B cell (primary cell): ENCODE measurements around the gene SPTBN1. TPM values are rescaled to one million over a fixed set of nuclear protein-coding genes. Genes with fewer than 3 reads are reported as not detected.

Experiments
- ATAC-seq: fragments of 200-7000 bp; cut with Tn5 transposase; one replicate; pipeline ENCODE4 v1.10.0; 2021; ENCODE audit warnings: low read depth, mild to moderate bottlenecking, moderate number of reproducible peaks, moderate library complexity
- CTCF ChIA-PET: fragments of 350-600 bp; sonication (Branson Sonifier 250); formaldehyde crosslinking; loops from one replicate; lab custom pipeline; 2021; ENCODE audit warnings: antibody characterized with exemption, inconsistent platforms; lab: Charles Lee
- POLR2A ChIA-PET: fragments of 350-600 bp; sonication (Branson Sonifier 250); formaldehyde crosslinking; loops from one replicate; lab custom pipeline; 2021; ENCODE audit warnings: antibody characterized with exemption; lab: Charles Lee
- DNase-seq: peaks from one replicate; pipeline ENCODE4 v3.0.0; 2013
- H2AFZ ChIP-seq: 2 replicates; pipeline ENCODE4 v1.6.1; 2012; ENCODE audit warnings: mild to moderate bottlenecking, low read depth, low read length; ENCODE audit not compliant: insufficient read depth, poor library complexity, severe bottlenecking
- H3K27ac ChIP-seq, 2 donors: 1 replicate in 1 of 2; 2 replicates in 1 of 2; pipeline ENCODE4 v1.5.1; 2012 to 2013; ENCODE audit warnings: low read length in 2 of 2, mild to moderate bottlenecking in 2 of 2, moderate library complexity in 1 of 2
- H3K27me3 ChIP-seq, 4 experiments: fragments of 200-600 bp in 1 of 4; sonication (generic) in 1 of 4; replicated peaks in 1 of 4; 1 replicate in 2 of 4; 2 replicates in 2 of 4; pipeline versions ENCODE4 v1.6.1 to v1.7.0; 2013 to 2016; ENCODE audit warnings: low read length in 3 of 4, mild to moderate bottlenecking in 2 of 4, mixed read lengths in 1 of 4, moderate library complexity in 1 of 4; ENCODE audit not compliant: insufficient read depth in 4 of 4, control insufficient read depth in 3 of 4; ENCODE audit errors: control extremely low read depth in 1 of 4
- H3K36me3 ChIP-seq, 2 experiments: replicated peaks in 1 of 2; 1 replicate in 1 of 2; 2 replicates in 1 of 2; pipeline versions ENCODE4 v1.6.1 to v1.7.1; 2013; ENCODE audit warnings: low read length in 1 of 2; ENCODE audit not compliant: insufficient read depth in 2 of 2, control insufficient read depth in 1 of 2; ENCODE audit errors: control extremely low read depth in 1 of 2, extremely low read depth in 1 of 2
- H3K4me1 ChIP-seq, 2 donors: fragments of 200-600 bp in 1 of 2; sonication (generic) in 1 of 2; 1 replicate in 1 of 2; 2 replicates in 1 of 2; pipeline versions ENCODE4 v1.5.1 to v1.6.1; 2013 to 2017; ENCODE audit warnings: low read length in 2 of 2; ENCODE audit not compliant: control insufficient read depth in 2 of 2, insufficient read depth in 2 of 2
- H3K4me2 ChIP-seq: replicated peaks from 2 replicates; pipeline ENCODE3; 2012; ENCODE audit warnings: mild to moderate bottlenecking, low read depth, low read length; ENCODE audit not compliant: poor library complexity, severe bottlenecking
- H3K4me3 ChIP-seq, 5 experiments: fragments of 200-600 bp in 1 of 5; sonication (generic) in 1 of 5; 1 replicate in 3 of 5; 2 replicates in 2 of 5; pipeline versions ENCODE4 v1.5.1 to v1.7.0; 2011 to 2016; ENCODE audit warnings: low read length in 4 of 5, mild to moderate bottlenecking in 4 of 5, low read depth in 2 of 5, control low read depth in 1 of 5, moderate library complexity in 1 of 5; ENCODE audit not compliant: insufficient read depth in 1 of 5; ENCODE audit errors: control extremely low read depth in 1 of 5, extremely low read depth in 1 of 5
- H3K79me2 ChIP-seq: fragments of 200-600 bp; sonication (generic); one replicate; pipeline ENCODE4 v1.6.0; 2016; ENCODE audit warnings: low read length; ENCODE audit not compliant: control insufficient read depth, insufficient read depth
- H3K9ac ChIP-seq: fragments of 200-600 bp; sonication (generic); 2 replicates; pipeline ENCODE4 v1.6.1; 2017; ENCODE audit warnings: mild to moderate bottlenecking, low read length, moderate library complexity
- H3K9me3 ChIP-seq, 3 donors: one replicate each; pipeline versions ENCODE4 v1.6.1 to v1.7.1; 2013; ENCODE audit warnings: low read length in 2 of 3; ENCODE audit not compliant: control insufficient read depth in 2 of 3, insufficient read depth in 1 of 3; ENCODE audit errors: control extremely low read depth in 1 of 3
- H4K20me1 ChIP-seq: 2 replicates; pipeline ENCODE4 v1.6.0; 2012; ENCODE audit warnings: mild to moderate bottlenecking, low read length; ENCODE audit not compliant: insufficient read depth, control insufficient read depth, poor library complexity, severe bottlenecking
- H3K27ac Mint-ChIP-seq: one replicate; pipeline ENCODE4 v1.8.0; 2021; ENCODE audit warnings: mixed read lengths
- H3K27me3 Mint-ChIP-seq: one replicate; pipeline ENCODE4 v1.8.0; 2021; ENCODE audit warnings: mixed read lengths
- H3K4me1 Mint-ChIP-seq: one replicate; pipeline ENCODE4 v1.8.0; 2021; ENCODE audit warnings: mixed read lengths
- H3K4me3 Mint-ChIP-seq: one replicate; pipeline ENCODE4 v1.8.0; 2021; ENCODE audit warnings: mixed read lengths
- H3K9me3 Mint-ChIP-seq: one replicate; pipeline ENCODE4 v1.8.0; 2022; ENCODE audit warnings: mixed read lengths; ENCODE audit not compliant: insufficient read depth
- EZH2 ChIP-seq: IDR thresholded peaks from 2 replicates; pipeline ENCODE4 v1.6.1; 2012; ENCODE audit warnings: borderline replicate concordance, low read depth, mild to moderate bottlenecking, moderate library complexity, low read length; ENCODE audit not compliant: insufficient read depth, poor library complexity, severe bottlenecking
- WGBS: methylation state at CpG from one replicate; pipeline ENCODE4 v1.1.5; 2013; ENCODE audit warnings: missing lambda C conversion rate; ENCODE audit not compliant: insufficient coverage; 5-methylcytosine and 5-hydroxymethylcytosine counted together
- intact Hi-C: fragments of 100-400 bp; cut with micrococcal nuclease; formaldehyde crosslinking; loops from one replicate; pipeline ENCODE4 v1.10.0; 2022
- polyA plus RNA-seq: library from polyadenylated mRNA; depleted of rRNA; stranded (reverse); fragments of >200 nt; gene quantifications from 2 replicates; pipeline ENCODE4 v1.2.3, GENCODE V29; 2012
- total RNA-seq, 2 donors: library from RNA; stranded (reverse); fragments of 120-200 nt in 1 of 2; gene quantifications; 1 replicate in 1 of 2; 2 replicates in 1 of 2; pipeline versions ENCODE4 v1.2.3 to v1.2.4, GENCODE V29; 2013 to 2022
- TF ChIP-seq, protein P1 (sequence below): fragments of 200-600 bp; IDR thresholded peaks from one replicate; pipeline ENCODE4 v1.8.0; 2022; ENCODE audit warnings: antibody characterized with exemption, mild to moderate bottlenecking

SPTBN1 gene
- total and polyA plus RNA-seq, 2 donors (not counting 1 experiment from before 2014, with no cell fraction given) = 43.7 to 144 TPM

DNA sequence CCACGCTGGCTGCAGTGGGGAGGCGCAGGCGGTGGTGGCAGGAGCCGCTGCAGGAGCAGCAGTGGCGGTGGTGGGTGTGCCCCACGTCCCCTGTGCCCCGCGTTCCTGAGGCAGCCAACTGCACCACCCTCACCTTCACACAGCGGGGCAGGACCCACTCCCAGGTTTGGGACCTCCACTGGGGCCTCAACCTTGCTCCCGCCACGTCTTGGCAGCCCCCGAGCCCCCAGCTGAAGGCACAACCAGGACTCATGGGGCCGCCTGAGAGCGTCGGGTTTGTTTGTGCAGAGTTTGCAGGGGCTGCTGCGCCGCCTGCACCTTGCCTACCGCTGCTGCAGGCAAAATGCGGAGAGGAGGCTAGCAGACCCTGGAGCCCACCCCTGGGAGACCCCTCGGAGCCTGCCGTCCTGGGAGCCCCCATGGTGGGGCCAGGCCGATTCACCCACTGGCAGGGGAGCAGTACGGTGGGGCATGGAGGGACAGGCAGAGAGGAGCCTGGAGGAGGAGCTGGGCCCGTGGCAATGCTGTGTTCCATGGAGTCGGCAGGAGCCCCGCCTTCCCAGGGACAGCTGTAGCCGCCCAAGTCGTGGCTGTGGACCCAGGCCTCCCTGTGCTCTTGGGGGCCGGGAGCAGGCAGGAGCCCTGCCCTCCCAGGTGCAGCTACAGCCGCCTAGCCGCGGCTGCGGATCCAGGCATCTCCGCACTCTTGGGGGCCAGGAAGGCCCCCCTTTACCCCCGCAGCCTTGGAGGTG lies 252.6 kb downstream of the SPTBN1 start:
- peak; percentile 58 for ATAC-seq
- intact Hi-C loops = loop anchor here (1.0 to 10.0 kb wide), 2 partner anchors 130 to 774 kb away; no protein-coding TSS in a partner anchor
- Histone ChIP-seq H4K20me1 (no peaks in the 10 kb centered on the region), H2AFZ (peak overlapping the region; percentile 88), H3K4me1 (peaks cover 14 to 15% of the 10 kb centered on the region in 2 donors), H3K27ac (no peak overlapping the region), H3K36me3 (no peaks in the 10 kb centered on the region), H3K79me2 (no peaks in the 10 kb centered on the region), H3K9ac (peak overlapping the region; percentile 67), H3K27me3 (peaks cover 0 to 22% (median 12%) of the 10 kb centered on the region in 4 experiments), H3K4me2 (peak overlapping the region; percentile 91), H3K4me3 (peak overlapping the region in 4 of 5 experiments; percentile 42 to 65 (median 49)), H3K9me3 (peaks cover 0 to 13% (median 0%) of the 10 kb centered on the region in 3 donors)
- ChIA-PET POLR2A (interaction anchor here (0.6 to 1.0 kb wide), 2 partner anchors 14 to 29 kb away, joined by 3 read pairs; no protein-coding TSS in a partner anchor), CTCF (interaction anchor here (0.6 to 11.4 kb wide), 9 partner anchors 14 to 601 kb away, joined by 3 to 294 read pairs (median 11); no protein-coding TSS in a partner anchor)
- Mint-ChIP-seq H3K4me3 (peak overlapping the region; percentile 85), H3K27ac (no peak overlapping the region), H3K27me3 (peaks cover 12% of the 10 kb centered on the region), H3K4me1 (peaks cover 13% of the 10 kb centered on the region), H3K9me3 (no peaks in the 10 kb centered on the region)
- peak; percentile 48 for DNase-seq
- 11% methylated on average over 35 of the region's 35 CpGs for WGBS
- TF ChIP-seq, protein P1, sequence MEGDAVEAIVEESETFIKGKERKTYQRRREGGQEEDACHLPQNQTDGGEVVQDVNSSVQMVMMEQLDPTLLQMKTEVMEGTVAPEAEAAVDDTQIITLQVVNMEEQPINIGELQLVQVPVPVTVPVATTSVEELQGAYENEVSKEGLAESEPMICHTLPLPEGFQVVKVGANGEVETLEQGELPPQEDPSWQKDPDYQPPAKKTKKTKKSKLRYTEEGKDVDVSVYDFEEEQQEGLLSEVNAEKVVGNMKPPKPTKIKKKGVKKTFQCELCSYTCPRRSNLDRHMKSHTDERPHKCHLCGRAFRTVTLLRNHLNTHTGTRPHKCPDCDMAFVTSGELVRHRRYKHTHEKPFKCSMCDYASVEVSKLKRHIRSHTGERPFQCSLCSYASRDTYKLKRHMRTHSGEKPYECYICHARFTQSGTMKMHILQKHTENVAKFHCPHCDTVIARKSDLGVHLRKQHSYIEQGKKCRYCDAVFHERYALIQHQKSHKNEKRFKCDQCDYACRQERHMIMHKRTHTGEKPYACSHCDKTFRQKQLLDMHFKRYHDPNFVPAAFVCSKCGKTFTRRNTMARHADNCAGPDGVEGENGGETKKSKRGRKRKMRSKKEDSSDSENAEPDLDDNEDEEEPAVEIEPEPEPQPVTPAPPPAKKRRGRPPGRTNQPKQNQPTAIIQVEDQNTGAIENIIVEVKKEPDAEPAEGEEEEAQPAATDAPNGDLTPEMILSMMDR = no peak
- TF ChIP-seq EZH2 = no peak
